SK-N-MC (cell line): ENCODE results near the gene CHMP2B.

Experiments
- EZH2 ChIP-seq: fragments of 200-600 bp; sonication (generic); IDR thresholded peaks from one replicate; pipeline ENCODE4 v1.6.1; 2017; ENCODE audit warnings: antibody characterized with exemption
- POLR2AphosphoS5 ChIP-seq: IDR thresholded peaks from 2 replicates; pipeline ENCODE4 v1.6.1; 2012; ENCODE audit warnings: mild to moderate bottlenecking, low read depth, low read length, borderline replicate concordance

DNA sequence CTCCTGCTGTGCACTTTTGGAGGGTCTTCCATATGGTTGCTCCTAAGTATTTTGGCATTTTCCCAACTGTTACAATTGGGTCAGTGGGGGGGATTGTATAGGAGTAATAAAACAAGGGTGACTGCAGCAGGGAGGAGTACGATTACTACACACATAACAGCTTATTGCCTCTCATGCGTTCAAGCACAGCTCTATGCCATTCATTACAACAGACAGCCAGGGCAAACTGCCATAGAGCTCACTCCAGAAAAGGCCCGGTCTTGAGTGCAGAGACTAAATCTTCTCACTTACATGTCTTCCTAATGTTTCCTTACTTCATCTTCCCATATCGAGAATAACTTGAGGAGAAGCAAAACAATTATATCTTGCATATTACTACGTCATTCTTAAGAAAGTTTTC, 1.4 kb upstream of the CHMP2B start:
- TF ChIP-seq EZH2 = no peak
- no peak for TF ChIP-seq POLR2AphosphoS5
